Spleen (tissue), 7 donors: ENCODE results near the gene SNX8.

Experiments
- CTCF ChIP-seq, 11 experiments: fragments of 200-600 bp in 7 of 11; fragments of 450-650 bp in 4 of 11; sonication (generic) in 4 of 11; IDR thresholded peaks in 8 of 11; conservative IDR thresholded peaks in 3 of 11; 1 replicate in 7 of 11; 2 replicates in 4 of 11; pipeline versions ENCODE4 v1.4.0 to v1.8.0; 2016 to 2021; ENCODE audit warnings: antibody characterized with exemption in 11 of 11, inconsistent platforms in 4 of 11, mild to moderate bottlenecking in 1 of 11
- POLR2A ChIP-seq, 3 donors: fragments of 450-650 bp; IDR thresholded peaks; one replicate each; pipeline ENCODE4 v1.5.1; 2017; ENCODE audit warnings: antibody characterized with exemption in 3 of 3, mild to moderate bottlenecking in 1 of 3
- POLR2AphosphoS5 ChIP-seq, 3 donors: sonication (generic); formaldehyde crosslinking; IDR thresholded peaks; one replicate each; pipeline ENCODE4 v1.5.1; 2017; ENCODE audit warnings: antibody characterized with exemption in 3 of 3
- donor health status: DM: no; HTN: no; CAD: no; lungs with moderate emphysema.
- donor health status: DM: no; HTN: no; CAD: no.
- donor health status: DM: no; HTN: no; CAD: no.

- TF ChIP-seq CTCF (IDR thresholded peaks at IDR 0.05 in 8 of 11, conservative IDR thresholded peaks at IDR 0.05 in 3 of 11) (no peak), POLR2AphosphoS5 (IDR thresholded peaks at IDR 0.05) (no peak), POLR2A (IDR thresholded peaks at IDR 0.05) (no peak)
These were observed 47.3 kb downstream of the SNX8 start for GRCh38 chr7:2266911-2267310.
